D721Med (cell line): ENCODE results near the gene FOXJ2.
"Not testable (repeated sequence)": the region's sequence is repeated elsewhere in the genome, so short reads cannot be mapped to it uniquely, and the experiment has no call there.

ENCODE experiments used
- DNase-seq: peaks from one replicate; pipeline ENCODE4 v3.0.0; 2011; ENCODE audit warnings: low spot score; ENCODE audit not compliant: insufficient read length
- FAIRE-seq: peaks from 2 replicates; lab custom pipeline; 2011; peaks lifted over from hg19 to GRCh38; lab: Jason Lieb, UNC
- TF ChIP-seq, protein P1 (sequence below): IDR thresholded peaks from 2 replicates; pipeline ENCODE4 v1.5.1; 2012; ENCODE audit warnings: mild to moderate bottlenecking, control low read depth; ENCODE audit not compliant: insufficient read depth; ENCODE audit errors: missing control alignments

FOXJ2 gene

GRCh38 chr12:7995266-7995963 is 37.1 kb upstream of the FOXJ2 start:
- TF ChIP-seq, protein P1, sequence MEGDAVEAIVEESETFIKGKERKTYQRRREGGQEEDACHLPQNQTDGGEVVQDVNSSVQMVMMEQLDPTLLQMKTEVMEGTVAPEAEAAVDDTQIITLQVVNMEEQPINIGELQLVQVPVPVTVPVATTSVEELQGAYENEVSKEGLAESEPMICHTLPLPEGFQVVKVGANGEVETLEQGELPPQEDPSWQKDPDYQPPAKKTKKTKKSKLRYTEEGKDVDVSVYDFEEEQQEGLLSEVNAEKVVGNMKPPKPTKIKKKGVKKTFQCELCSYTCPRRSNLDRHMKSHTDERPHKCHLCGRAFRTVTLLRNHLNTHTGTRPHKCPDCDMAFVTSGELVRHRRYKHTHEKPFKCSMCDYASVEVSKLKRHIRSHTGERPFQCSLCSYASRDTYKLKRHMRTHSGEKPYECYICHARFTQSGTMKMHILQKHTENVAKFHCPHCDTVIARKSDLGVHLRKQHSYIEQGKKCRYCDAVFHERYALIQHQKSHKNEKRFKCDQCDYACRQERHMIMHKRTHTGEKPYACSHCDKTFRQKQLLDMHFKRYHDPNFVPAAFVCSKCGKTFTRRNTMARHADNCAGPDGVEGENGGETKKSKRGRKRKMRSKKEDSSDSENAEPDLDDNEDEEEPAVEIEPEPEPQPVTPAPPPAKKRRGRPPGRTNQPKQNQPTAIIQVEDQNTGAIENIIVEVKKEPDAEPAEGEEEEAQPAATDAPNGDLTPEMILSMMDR: peak; percentile 74
- DNase-seq: peak; percentile 39
- FAIRE-seq: peak; percentile 81

DNA sequence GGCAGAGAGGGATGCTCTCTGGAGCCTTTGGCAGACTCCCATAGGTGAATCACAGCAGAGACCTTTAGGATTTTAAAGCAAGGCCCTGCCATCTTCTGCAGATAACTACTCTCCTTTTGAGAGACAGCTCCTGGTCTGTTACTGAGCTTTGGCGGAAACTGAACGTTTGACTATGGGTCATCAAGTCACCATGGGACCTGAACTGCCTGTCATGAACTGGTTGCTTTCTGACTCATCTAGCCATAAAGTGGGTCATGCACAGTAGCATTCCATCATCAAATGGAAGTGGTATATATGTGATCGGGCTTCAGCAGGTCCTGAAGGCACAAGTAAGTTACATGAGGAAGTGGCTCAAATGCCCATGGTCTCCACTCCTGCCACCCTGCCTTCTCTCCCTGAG is 31.7 kb upstream of the FOXJ2 start:
- FAIRE-seq, DNase-seq: not testable (repeated sequence)

DNA sequence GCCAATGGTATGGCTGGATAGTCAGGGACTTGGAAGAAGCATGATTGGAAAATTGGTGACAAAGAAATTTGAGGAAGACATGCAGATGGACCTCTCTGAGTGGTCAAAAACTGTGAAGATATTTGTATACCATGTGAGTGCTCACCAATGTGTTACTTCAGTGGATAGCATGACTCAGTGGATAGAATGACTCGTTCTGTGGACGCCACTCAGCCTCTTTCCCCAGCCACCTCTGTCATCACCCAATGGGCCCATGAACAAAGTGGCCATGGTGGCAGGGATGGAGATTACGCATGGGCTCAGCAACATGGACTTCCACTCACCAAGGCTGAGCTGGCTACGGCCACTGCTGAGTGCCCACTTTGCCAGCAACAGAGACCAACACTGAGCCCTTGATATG is 31.0 kb upstream of the FOXJ2 start:
- not testable (repeated sequence) for DNase-seq, FAIRE-seq

DNA sequence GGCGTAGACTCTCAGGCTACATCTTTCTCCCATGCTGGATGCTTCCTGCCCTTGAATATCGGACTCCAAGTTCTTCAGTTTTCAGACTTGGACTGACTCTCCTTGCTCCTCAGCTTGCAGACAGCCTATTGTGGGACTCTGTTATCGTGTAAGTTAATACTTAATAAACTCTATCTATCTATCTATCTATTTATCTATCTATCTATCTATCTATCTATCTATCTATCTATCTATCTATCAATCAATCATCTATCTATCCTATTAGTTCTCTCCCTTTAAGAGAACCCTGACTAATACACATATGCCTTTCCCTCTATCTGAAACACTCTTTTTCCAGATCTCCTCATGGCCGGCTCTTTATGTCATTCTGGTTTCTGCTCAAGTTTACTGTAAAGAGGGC is 27.6 kb upstream of the FOXJ2 start:
- not testable (repeated sequence) for FAIRE-seq, DNase-seq

DNA sequence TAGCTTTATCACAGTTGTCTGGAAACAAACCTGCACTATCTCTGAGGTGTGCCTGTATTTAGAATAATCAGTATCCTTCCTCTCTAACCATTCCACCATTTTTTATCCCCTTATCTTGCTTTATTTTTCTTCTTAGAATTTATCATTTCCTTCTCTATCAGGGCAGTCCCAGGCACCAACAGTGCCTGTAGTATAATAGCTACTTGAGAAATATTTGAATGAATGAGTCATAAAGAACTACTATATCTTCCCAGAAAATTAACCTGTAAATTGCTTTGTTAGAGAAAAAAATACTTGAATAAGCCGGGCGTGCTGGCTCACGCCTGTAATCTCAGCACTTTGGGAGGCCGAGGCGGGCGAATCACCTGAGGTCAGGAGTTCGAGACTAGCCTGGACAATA is 21.2 kb upstream of the FOXJ2 start:
- no peak for FAIRE-seq

GRCh38 chr12:8012651-8013309 is 19.7 kb upstream of the FOXJ2 start:
- FAIRE-seq (no peak), DNase-seq (no peak)
- TF ChIP-seq, protein P1: no peak

More for the DNA sequence above, 21.2 kb upstream of the FOXJ2 start:
- TF ChIP-seq, protein P1: no peak
- DNase-seq: no peak

DNA sequence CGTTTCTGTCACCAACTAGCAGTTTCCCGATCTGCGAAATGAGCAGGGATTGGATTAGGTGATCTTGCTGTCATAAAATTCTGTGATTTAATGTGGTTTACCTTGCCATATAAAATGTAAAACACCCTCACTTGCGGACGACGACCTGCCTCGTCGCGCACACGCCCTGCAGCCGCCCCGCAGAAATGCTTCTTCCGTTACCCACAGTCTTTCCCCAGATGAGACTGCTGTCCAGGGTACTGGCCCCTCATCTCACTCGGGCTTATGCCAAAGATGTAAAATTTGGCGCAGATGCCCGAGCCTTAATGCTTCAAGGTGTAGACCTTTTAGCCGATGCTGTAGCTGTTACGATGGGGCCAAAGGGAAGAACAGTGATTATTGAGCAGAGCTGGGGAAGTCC is 17.7 kb upstream of the FOXJ2 start:
- no peak for FAIRE-seq
- DNase-seq: no peak
- TF ChIP-seq, protein P1: no peak

- not testable (repeated sequence) for FAIRE-seq, DNase-seq
Observed at GRCh38 chr12:8018213-8018612, 14.3 kb upstream of the FOXJ2 start.

DNA sequence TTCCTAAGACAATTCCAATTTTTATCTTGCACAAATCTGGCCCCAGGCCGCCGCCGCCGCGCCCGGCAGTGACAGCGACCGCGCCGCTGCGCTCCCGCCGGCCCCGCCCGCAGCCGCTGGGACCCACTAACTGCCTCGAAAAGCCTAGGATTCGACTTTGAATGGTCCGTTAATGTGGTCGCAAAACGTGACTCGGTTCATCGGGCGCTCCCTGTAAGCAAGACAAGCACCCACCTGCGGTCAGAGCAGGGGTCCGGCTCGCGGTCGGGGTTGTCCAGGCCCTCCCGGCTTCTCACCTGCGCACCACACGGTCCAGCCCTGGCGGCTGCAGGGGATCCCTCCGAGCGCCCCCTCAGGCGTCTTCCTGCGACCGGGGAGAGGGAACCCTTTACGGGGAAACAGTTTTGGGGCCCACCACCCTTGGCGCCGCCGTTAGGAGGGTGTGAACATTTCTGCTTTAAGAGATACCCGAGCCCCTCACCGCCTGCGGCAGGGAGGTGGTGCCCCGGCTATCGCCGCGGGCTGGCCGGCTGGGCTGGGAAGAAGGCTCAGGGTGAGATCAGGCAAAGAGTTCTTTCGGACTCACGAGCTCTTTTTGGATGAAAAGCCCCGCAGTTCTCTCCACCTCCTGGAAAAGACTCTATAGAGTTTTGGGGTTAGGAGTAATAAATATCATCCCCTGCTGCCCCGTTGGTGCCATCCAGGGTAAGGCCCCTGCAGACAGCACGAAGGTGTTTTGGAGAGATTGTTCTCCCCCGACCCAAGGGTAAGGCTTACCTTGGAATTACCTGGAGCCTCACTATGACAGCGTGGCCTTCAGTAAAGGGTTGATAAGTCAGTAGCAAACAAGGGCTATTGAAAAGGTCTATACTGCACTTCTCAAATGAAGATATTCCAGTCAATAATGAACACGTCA is 13.6 kb upstream of the FOXJ2 start:
- FAIRE-seq: no peak
- peak; percentile 72 for DNase-seq
- TF ChIP-seq, protein P1: no peak
